H1 (cell line): ENCODE data around the gene SORCS3. TPM values are rescaled to one million over a fixed set of nuclear protein-coding genes. Genes with fewer than 3 reads are reported as not detected.

Experiments
- CTCF ChIA-PET: fragments of 300-600 bp; sonication (Branson Sonifier 250); formaldehyde crosslinking; loops from one replicate; lab custom pipeline; 2021; ENCODE audit not compliant: partially characterized antibody; lab: Charles Lee
- POLR2A ChIA-PET: fragments of 300-600 bp; sonication (Branson Sonifier 250); formaldehyde crosslinking; loops from one replicate; lab custom pipeline; 2021; ENCODE audit warnings: inconsistent platforms; ENCODE audit not compliant: partially characterized antibody; lab: Charles Lee
- DNase-seq, 2 experiments: peaks; one replicate each; pipeline versions ENCODE4 v3.0.0 to v3.0.0-alpha.2; 2010 to 2022; ENCODE audit warnings: low spot score in 2 of 2, low read depth in 1 of 2, mixed read lengths in 1 of 2
- FAIRE-seq: peaks from 2 replicates; lab custom pipeline; 2011; peaks lifted over from hg19 to GRCh38; lab: Jason Lieb, UNC
- H2AFZ ChIP-seq: 2 replicates; pipeline ENCODE4 v1.8.1; 2012; ENCODE audit warnings: low read length, inconsistent platforms
- H2AK5ac ChIP-seq: 2 replicates; pipeline ENCODE4 v1.6.1; 2013; ENCODE audit warnings: low read depth, low read length
- H2BK120ac ChIP-seq: replicated peaks from 2 replicates; pipeline ENCODE3; 2013; ENCODE audit warnings: low read depth, low read length, inconsistent platforms
- H2BK12ac ChIP-seq: 2 replicates; pipeline ENCODE4 v1.6.1; 2013; ENCODE audit warnings: low read depth, low read length
- H2BK15ac ChIP-seq: 2 replicates; pipeline ENCODE4 v1.6.1; 2013; ENCODE audit warnings: low read length
- H2BK20ac ChIP-seq: 2 replicates; pipeline ENCODE4 v1.6.1; 2013; ENCODE audit warnings: low read length
- H2BK5ac ChIP-seq: 2 replicates; pipeline ENCODE4 v1.6.1; 2013; ENCODE audit warnings: low read depth, low read length
- H3K14ac ChIP-seq: 2 replicates; pipeline ENCODE4 v1.6.1; 2013; ENCODE audit warnings: inconsistent platforms; ENCODE audit not compliant: insufficient read length
- H3K18ac ChIP-seq: 2 replicates; pipeline ENCODE4 v1.6.1; 2013; ENCODE audit warnings: low read length; ENCODE audit errors: extremely low read depth
- H3K23ac ChIP-seq: 2 replicates; pipeline ENCODE4 v1.6.1; 2013; ENCODE audit warnings: inconsistent platforms; ENCODE audit not compliant: insufficient read length
- H3K23me2 ChIP-seq: 2 replicates; pipeline ENCODE4 v1.6.1; 2013; ENCODE audit warnings: low read depth, low read length
- H3K27ac ChIP-seq: 2 replicates; pipeline ENCODE4 v1.6.1; 2011; ENCODE audit warnings: low read depth, low read length, inconsistent platforms
- H3K27me3 ChIP-seq, 4 experiments: replicated peaks in 1 of 4; 1 replicate in 1 of 4; 2 replicates in 3 of 4; pipeline versions ENCODE4 v1.6.1 to v1.8.1; 2011 to 2013; ENCODE audit warnings: low read length in 3 of 4, mild to moderate bottlenecking in 3 of 4, inconsistent platforms in 2 of 4, mixed read lengths in 2 of 4, moderate library complexity in 1 of 4; ENCODE audit not compliant: control insufficient read depth in 3 of 4, insufficient read depth in 3 of 4; ENCODE audit errors: extremely low read depth in 1 of 4
- H3K36me3 ChIP-seq, 4 experiments: 2 replicates each; pipeline versions ENCODE4 v1.6.1 to v1.8.1; 2011 to 2013; ENCODE audit warnings: mild to moderate bottlenecking in 4 of 4, low read length in 3 of 4, moderate library complexity in 2 of 4, control low read depth in 1 of 4, inconsistent platforms in 1 of 4; ENCODE audit not compliant: insufficient read depth in 4 of 4, control insufficient read depth in 2 of 4
- H3K4ac ChIP-seq: replicated peaks from 2 replicates; pipeline ENCODE3; 2013; ENCODE audit warnings: low read length, low read depth, mixed read lengths, inconsistent platforms; ENCODE audit not compliant: insufficient read length
- H3K4me1 ChIP-seq, 4 experiments: replicated peaks in 1 of 4; 1 replicate in 1 of 4; 2 replicates in 3 of 4; pipeline versions ENCODE4 v1.6.1 to v1.8.1; 2011 to 2013; ENCODE audit warnings: low read length in 3 of 4, inconsistent platforms in 2 of 4, mixed read lengths in 1 of 4; ENCODE audit not compliant: insufficient read depth in 4 of 4, control insufficient read depth in 3 of 4
- H3K4me2 ChIP-seq, 2 experiments: 2 replicates each; pipeline versions ENCODE4 v1.6.1 to v1.8.1; 2011 to 2013; ENCODE audit warnings: low read depth in 2 of 2, low read length in 2 of 2, control low read depth in 1 of 2, inconsistent platforms in 1 of 2, mild to moderate bottlenecking in 1 of 2; ENCODE audit not compliant: insufficient read depth in 1 of 2
- H3K4me3 ChIP-seq, 4 experiments: fragments of 200-600, 300-600 bp in 1 of 4; sonication (generic), shearing (Covaris generic), sonication (Bioruptor Twin) in 1 of 4; 2 replicates each; pipeline versions ENCODE4 v1.5.1 to v1.8.1; 2011 to 2016; ENCODE audit warnings: low read length in 4 of 4, low read depth in 3 of 4, control low read depth in 2 of 4, inconsistent platforms in 2 of 4, mild to moderate bottlenecking in 2 of 4, mixed read lengths in 1 of 4, moderate library complexity in 1 of 4; ENCODE audit not compliant: insufficient read depth in 2 of 4; ENCODE audit errors: extremely low read depth in 1 of 4
- H3K56ac ChIP-seq: replicated peaks from 2 replicates; pipeline ENCODE3; 2013; ENCODE audit warnings: low read depth, mild to moderate bottlenecking, mixed read lengths, low read length, inconsistent platforms; ENCODE audit not compliant: insufficient read length
- H3K79me1 ChIP-seq: 2 replicates; pipeline ENCODE4 v1.6.1; 2013; ENCODE audit warnings: low read depth, low read length, control low read depth
- H3K79me2 ChIP-seq, 2 experiments: 2 replicates each; pipeline versions ENCODE4 v1.6.1 to v1.8.1; 2012 to 2013; ENCODE audit warnings: low read length in 2 of 2, mild to moderate bottlenecking in 2 of 2, inconsistent platforms in 1 of 2; ENCODE audit not compliant: insufficient read depth in 2 of 2, control insufficient read depth in 1 of 2
- H3K9ac ChIP-seq, 4 experiments: replicated peaks in 1 of 4; 1 replicate in 1 of 4; 2 replicates in 3 of 4; pipeline versions ENCODE4 v1.6.1 to v1.8.1; 2011 to 2013; ENCODE audit warnings: low read depth in 3 of 4, low read length in 3 of 4, control low read depth in 2 of 4, mild to moderate bottlenecking in 2 of 4, moderate library complexity in 2 of 4, inconsistent platforms in 1 of 4; ENCODE audit errors: extremely low read depth in 1 of 4
- H3K9me3 ChIP-seq, 2 experiments: 2 replicates each; pipeline versions ENCODE4 v1.6.1 to v1.8.1; 2012 to 2013; ENCODE audit warnings: mild to moderate bottlenecking in 2 of 2, moderate library complexity in 2 of 2, control low read depth in 1 of 2, inconsistent platforms in 1 of 2, low read depth in 1 of 2, low read length in 1 of 2, mixed read lengths in 1 of 2; ENCODE audit not compliant: insufficient read depth in 2 of 2
- H4K20me1 ChIP-seq, 2 experiments: replicated peaks in 1 of 2; 2 replicates each; pipeline versions ENCODE3 to v1.8.1; 2011 to 2013; ENCODE audit warnings: inconsistent platforms in 2 of 2, low read length in 2 of 2, mild to moderate bottlenecking in 1 of 2; ENCODE audit not compliant: insufficient read depth in 2 of 2, control insufficient read depth in 1 of 2
- H4K5ac ChIP-seq: 2 replicates; pipeline ENCODE4 v1.6.1; 2013; ENCODE audit warnings: low read length, low read depth, mixed read lengths, inconsistent platforms; ENCODE audit not compliant: insufficient read length
- H4K8ac ChIP-seq: 2 replicates; pipeline ENCODE4 v1.8.0; 2013; ENCODE audit warnings: mild to moderate bottlenecking, moderate library complexity, low read length, inconsistent platforms; ENCODE audit not compliant: insufficient read depth; ENCODE audit errors: extremely low read depth
- H4K91ac ChIP-seq: replicated peaks from 2 replicates; pipeline ENCODE3; 2013; ENCODE audit warnings: low read length, mixed read lengths, inconsistent platforms; ENCODE audit not compliant: insufficient read length
- BRCA1 ChIP-seq: IDR thresholded peaks from 2 replicates; pipeline ENCODE4 v1.6.1; 2012; ENCODE audit warnings: low read depth, low read length, improper control_type of control experiment
- CTCF ChIP-seq, 3 experiments: IDR thresholded peaks; 1 replicate in 2 of 3; 2 replicates in 1 of 3; pipeline versions ENCODE4 v1.5.1 to v1.6.1; 2011; ENCODE audit warnings: low read length in 3 of 3, mild to moderate bottlenecking in 3 of 3, inconsistent platforms in 2 of 3, low read depth in 1 of 3, moderate library complexity in 1 of 3; ENCODE audit not compliant: insufficient read depth in 1 of 3; ENCODE audit errors: control extremely low read depth in 1 of 3
- JUN ChIP-seq: IDR thresholded peaks from 2 replicates; pipeline ENCODE4 v1.6.1; 2011; ENCODE audit warnings: low read depth, mild to moderate bottlenecking, improper control_type of control experiment, low read length
- KDM5A ChIP-seq: fragments of 200-600 bp; IDR thresholded peaks from 2 replicates; pipeline ENCODE4 v1.7.1; 2012; ENCODE audit warnings: mild to moderate bottlenecking, low read length, inconsistent platforms, mixed read lengths
- RAD21 ChIP-seq, 2 experiments: IDR thresholded peaks in 1 of 2; conservative IDR thresholded peaks in 1 of 2; 2 replicates each; pipeline ENCODE4 v1.6.1; 2011; ENCODE audit warnings: low read depth in 2 of 2, low read length in 2 of 2, improper control_type of control experiment in 1 of 2, inconsistent platforms in 1 of 2, mild to moderate bottlenecking in 1 of 2, moderate library complexity in 1 of 2
- SIX5 ChIP-seq: IDR thresholded peaks from 2 replicates; pipeline ENCODE4 v1.6.1; 2011; ENCODE audit warnings: mild to moderate bottlenecking, low read depth, low read length
- TAF7 ChIP-seq: optimal IDR thresholded peaks from 2 replicates; pipeline ENCODE3; 2011; ENCODE audit warnings: low read depth, mild to moderate bottlenecking, inconsistent platforms, low read length, moderate library complexity, borderline replicate concordance
- WGBS, 2 experiments: shearing (Covaris generic) in 1 of 2; methylation state at CpG; one replicate each; pipeline versions ENCODE4 v1.1.6 to v1.1.7; 2013 to 2015; ENCODE audit warnings: low lambda C conversion rate in 2 of 2, mixed read lengths in 2 of 2, inconsistent platforms in 1 of 2, low coverage in 1 of 2, missing lambda C conversion rate in 1 of 2; ENCODE audit not compliant: insufficient replicate concordance in 2 of 2, insufficient coverage in 1 of 2, insufficient read length in 1 of 2; ENCODE audit errors: extremely low coverage in 1 of 2, missing lambda C conversion rate in 1 of 2; 5-methylcytosine and 5-hydroxymethylcytosine counted together
- polyA plus RNA-seq, 7 experiments: library from polyadenylated mRNA; depleted of rRNA in 3 of 7; stranded (reverse) in 5 of 7; unstranded in 2 of 7; fragments of >200 nt in 5 of 7; fragments of 200-250 nt in 2 of 7; gene quantifications; 1 replicate in 5 of 7; 2 replicates in 1 of 7; 4 replicates in 1 of 7; pipeline versions ENCODE4 v1.2.1 to v1.2.3, GENCODE V29; 2011 to 2013; ENCODE audit warnings: missing spikeins in 2 of 7, mixed read lengths in 2 of 7
- total RNA-seq: library from RNA; stranded (reverse); fragmentation: NEBNext Ultra II Directional; extraction: Animal tissue kit (Norgen Biotek cat#: 25700); gene quantifications from 2 replicates; pipeline ENCODE4 v1.2.1, GENCODE V29; 2021

Gene SORCS3
- total and polyA plus RNA-seq, 2 of the 8 experiments (the other 6 are each of a cell fraction or from before 2014, with no cell fraction given) = 0.26 to 0.88 TPM

- H2BK20ac ChIP-seq = no peak overlapping the region
- no peak overlapping the region for H2BK15ac ChIP-seq
- no peak overlapping the region for H2AFZ ChIP-seq
- no peak overlapping the region for H4K5ac ChIP-seq
- peaks cover 0 to 2% (median 0%) of the 10 kb centered on the region in 4 experiments; a peak in 1 of 8 replicates for H3K36me3 ChIP-seq
- no peak overlapping the region for H3K4me2 ChIP-seq
- no peak overlapping the region for H3K23ac ChIP-seq
- no peak overlapping the region for H2AK5ac ChIP-seq
- no peak for FAIRE-seq
- H3K4me3 ChIP-seq = no peak overlapping the region
- DNase-seq = no peak
- H3K4ac ChIP-seq = no peak overlapping the region
- H3K56ac ChIP-seq = no peak overlapping the region
- H3K79me1 ChIP-seq = no peaks in the 10 kb centered on the region
- TF ChIP-seq KDM5A = no peak
- no peak for TF ChIP-seq BRCA1
- peak in 2 of 3 experiments; percentile 23 to 24; a peak in 2 of 4 replicates for TF ChIP-seq CTCF (IDR thresholded peaks at IDR 0.05; ENCODE audit: control extremely low read depth in 1 of 3, insufficient read depth in 1 of 3, low read depth in 1 of 3, low read length in 3 of 3)
- TF ChIP-seq SIX5 = no peak
- no peak for TF ChIP-seq JUN
- TF ChIP-seq TAF7 = no peak
- TF ChIP-seq RAD21 (IDR thresholded peaks at IDR 0.05 in 1 of 2, conservative IDR thresholded peaks at IDR 0.05 in 1 of 2; ENCODE audit: low read depth in 2 of 2, low read length in 2 of 2) = peak in 1 of 2 experiments; percentile 21; a peak in 2 of 4 replicates
- no peaks in the 10 kb centered on the region for H3K4me1 ChIP-seq
- no peaks in the 10 kb centered on the region for H3K79me2 ChIP-seq
- 92% methylated on average over 6 of the region's 6 CpGs; no CpG with 5 or more reads in 1 of the 2 experiments for WGBS, 2 experiments
- ChIA-PET CTCF (interaction anchor here (0.8 to 6.0 kb wide), 17 partner anchors 8 to 338 kb away, joined by 3 to 78 read pairs (median 5); partner anchors contain the start of gene CFAP58), POLR2A (no interaction called here)
- no peak overlapping the region for H2BK5ac ChIP-seq
- H3K14ac ChIP-seq = no peak overlapping the region
- H3K23me2 ChIP-seq = no peaks in the 10 kb centered on the region
- H2BK12ac ChIP-seq = no peak overlapping the region
- H3K27me3 ChIP-seq = no peaks in the 10 kb centered on the region
- no peak overlapping the region for H3K27ac ChIP-seq
- no peak overlapping the region for H4K91ac ChIP-seq
- no peak overlapping the region for H3K18ac ChIP-seq
- H3K9me3 ChIP-seq = peaks cover 15 to 27% of the 10 kb centered on the region in 2 experiments
- H3K9ac ChIP-seq = no peak overlapping the region
- H4K20me1 ChIP-seq = no peaks in the 10 kb centered on the region
- H4K8ac ChIP-seq = no peak overlapping the region
- H2BK120ac ChIP-seq = no peak overlapping the region
Observed at GRCh38 chr10:104612571-104613205, 28.4 kb upstream of the SORCS3 start.
